Endothelial cell of umbilical vein (primary cell): ENCODE data around the gene PSMC3. TPM values are rescaled to one million over a fixed set of nuclear protein-coding genes. Genes with fewer than 3 reads are reported as not detected.

Source experiments
- BruUV-seq: library from RNA; stranded (reverse); fragments of 400-500 nt; replicated peaks from 2 replicates; lab custom pipeline; 2021; lab: Mats Ljungman, UMichigan
- CTCF ChIA-PET: fragments of 300-600, 350-600 bp; sonication (Branson Sonifier 250); formaldehyde crosslinking; loops from one replicate; lab custom pipeline; 2021; ENCODE audit warnings: antibody characterized with exemption, inconsistent platforms; lab: Charles Lee
- POLR2A ChIA-PET: fragments of 300-600, 350-600 bp; sonication (Branson Sonifier 250); formaldehyde crosslinking; loops from one replicate; lab custom pipeline; 2021; ENCODE audit warnings: antibody characterized with exemption, inconsistent platforms; lab: Charles Lee
- DNase-seq: peaks from one replicate; pipeline ENCODE4 v3.0.0-alpha.2; 2011; ENCODE audit warnings: low read depth, low spot score
- FAIRE-seq: peaks from 2 replicates; lab custom pipeline; 2011; peaks lifted over from hg19 to GRCh38; lab: Jason Lieb, UNC
- H2AFZ ChIP-seq: 2 replicates; pipeline ENCODE4 v1.6.0; 2012; ENCODE audit warnings: low read depth, low read length, control low read depth, inconsistent platforms
- H3K27ac ChIP-seq: 2 replicates; pipeline ENCODE4 v1.5.1; 2011; ENCODE audit warnings: low read depth, mild to moderate bottlenecking, control low read depth, low read length, moderate library complexity; ENCODE audit not compliant: insufficient read depth
- H3K27me3 ChIP-seq, 2 experiments: 2 replicates each; pipeline versions ENCODE4 v1.6.0 to v1.6.1; 2011; ENCODE audit warnings: low read length in 2 of 2, mixed read lengths in 1 of 2; ENCODE audit not compliant: control insufficient read depth in 2 of 2, insufficient read depth in 2 of 2
- H3K36me3 ChIP-seq, 2 experiments: 2 replicates in 1 of 2; 3 replicates in 1 of 2; pipeline ENCODE4 v1.5.1; 2011; ENCODE audit warnings: low read length in 2 of 2, mild to moderate bottlenecking in 1 of 2, moderate library complexity in 1 of 2; ENCODE audit not compliant: control insufficient read depth in 2 of 2, insufficient read depth in 2 of 2; ENCODE audit errors: extremely low read depth in 1 of 2
- H3K4me1 ChIP-seq: 3 replicates; pipeline ENCODE4 v1.5.1; 2011; ENCODE audit warnings: mild to moderate bottlenecking, low read length; ENCODE audit not compliant: control insufficient read depth, insufficient read depth; ENCODE audit errors: extremely low read depth
- H3K4me2 ChIP-seq: 2 replicates; pipeline ENCODE4 v1.6.1; 2011; ENCODE audit warnings: low read length, control low read depth, mixed read lengths; ENCODE audit not compliant: insufficient read depth
- H3K4me3 ChIP-seq, 3 experiments: fragments of 200-600 bp in 1 of 3; sonication (generic), shearing (Covaris generic) in 1 of 3; replicated peaks in 1 of 3; 2 replicates each; pipeline ENCODE4 v1.5.1; 2011 to 2016; ENCODE audit warnings: control low read depth in 3 of 3, low read length in 3 of 3, mild to moderate bottlenecking in 2 of 3, inconsistent platforms in 1 of 3, low read depth in 1 of 3, moderate library complexity in 1 of 3; ENCODE audit not compliant: insufficient read depth in 1 of 3
- H3K79me2 ChIP-seq: 2 replicates; pipeline ENCODE4 v1.6.0; 2012; ENCODE audit warnings: low read length, inconsistent platforms; ENCODE audit not compliant: control insufficient read depth, insufficient read depth
- H3K9ac ChIP-seq: replicated peaks from 2 replicates; pipeline ENCODE3; 2011; ENCODE audit warnings: low read length, control low read depth; ENCODE audit not compliant: insufficient read depth; ENCODE audit errors: extremely low read depth
- H3K9me1 ChIP-seq: replicated peaks from 3 replicates; pipeline ENCODE4 v1.6.0; 2011; ENCODE audit warnings: mild to moderate bottlenecking, low read length; ENCODE audit not compliant: control insufficient read depth, insufficient read depth; ENCODE audit errors: extremely low read depth
- H3K9me3 ChIP-seq: replicated peaks from 2 replicates; pipeline ENCODE4 v1.5.1; 2012; ENCODE audit warnings: low read length, inconsistent platforms; ENCODE audit not compliant: control insufficient read depth, insufficient read depth
- H4K20me1 ChIP-seq: replicated peaks from 2 replicates; pipeline ENCODE3; 2011; ENCODE audit warnings: mild to moderate bottlenecking, low read length; ENCODE audit not compliant: control insufficient read depth, insufficient read depth; ENCODE audit errors: extremely low read depth
- EZH2 ChIP-seq: IDR thresholded peaks from 2 replicates; pipeline ENCODE4 v1.6.1; 2012; ENCODE audit warnings: borderline replicate concordance, low read depth, mild to moderate bottlenecking, moderate library complexity, low read length, inconsistent platforms; ENCODE audit not compliant: severe bottlenecking
- FOS ChIP-seq: IDR thresholded peaks from 2 replicates; pipeline ENCODE4 v1.6.1; 2011; ENCODE audit warnings: mild to moderate bottlenecking, low read length, moderate library complexity, borderline replicate concordance; ENCODE audit not compliant: insufficient read depth
- GATA2 ChIP-seq: IDR thresholded peaks from 2 replicates; pipeline ENCODE4 v1.7.0; 2011; ENCODE audit warnings: low read depth, mild to moderate bottlenecking, moderate library complexity, mixed read lengths, low read length; ENCODE audit not compliant: insufficient read length, insufficient read depth
- JUN ChIP-seq: IDR thresholded peaks from 2 replicates; pipeline ENCODE4 v1.6.1; 2011; ENCODE audit warnings: borderline replicate concordance, low read depth; ENCODE audit not compliant: insufficient read length, insufficient read depth
- MYC ChIP-seq: IDR thresholded peaks from one replicate; pipeline ENCODE4 v1.6.1; 2011; ENCODE audit warnings: mild to moderate bottlenecking, low read depth, low read length
- POLR2A ChIP-seq: IDR thresholded peaks from 2 replicates; pipeline ENCODE4 v1.6.1; 2012; ENCODE audit warnings: low read depth, mild to moderate bottlenecking, control low read depth, low read length
- POLR2AphosphoS5 ChIP-seq: IDR thresholded peaks from 2 replicates; pipeline ENCODE4 v1.6.1; 2012; ENCODE audit warnings: low read depth, mild to moderate bottlenecking, control low read depth, low read length, moderate library complexity; ENCODE audit not compliant: insufficient read depth
- dilution Hi-C: fragments of 300-500 bp; cut with MboI; formaldehyde crosslinking; loops from one replicate; pipeline ENCODE4 v1.15.0; 2019; ENCODE audit warnings: low sequenced_read_pairs; ENCODE audit not compliant: extremely low pct_ligation_motif_present
- intact Hi-C: fragments of 100-400 bp; cut with micrococcal nuclease; formaldehyde crosslinking; loops from one replicate; pipeline ENCODE4 v1.10.0; 2022
- polyA plus RNA-seq, 4 experiments: library from polyadenylated mRNA; depleted of rRNA in 3 of 4; stranded (reverse) in 3 of 4; unstranded in 1 of 4; fragments of >200 nt; gene quantifications; 2 replicates each; pipeline versions ENCODE4 v1.2.1 to v1.2.3, GENCODE V29; 2011 to 2012; ENCODE audit warnings: missing spikeins in 1 of 4
- total RNA-seq: library from RNA; stranded (reverse); gene quantifications from 2 replicates; pipeline ENCODE4 v1.2.3, GENCODE V29; 2021
- TF ChIP-seq, protein P1 (sequence below), 2 donors: IDR thresholded peaks; 1 replicate in 1 of 2; 2 replicates in 1 of 2; pipeline ENCODE4 v1.5.1; 2011; ENCODE audit warnings: low read length in 2 of 2, mild to moderate bottlenecking in 2 of 2, moderate library complexity in 2 of 2, control low read depth in 1 of 2, inconsistent platforms in 1 of 2, low read depth in 1 of 2; ENCODE audit not compliant: insufficient read depth in 1 of 2; ENCODE audit errors: extremely low read depth in 1 of 2
- TF ChIP-seq, protein P2 (sequence below): IDR thresholded peaks from 2 replicates; pipeline ENCODE4 v1.6.1; 2011; ENCODE audit not compliant: insufficient read depth, insufficient read length

The PSMC3 gene
- total and polyA plus RNA-seq, 2 donors (not counting 3 experiments of a cell fraction or from before 2014, with no cell fraction given): 179 to 203 TPM

DNA sequence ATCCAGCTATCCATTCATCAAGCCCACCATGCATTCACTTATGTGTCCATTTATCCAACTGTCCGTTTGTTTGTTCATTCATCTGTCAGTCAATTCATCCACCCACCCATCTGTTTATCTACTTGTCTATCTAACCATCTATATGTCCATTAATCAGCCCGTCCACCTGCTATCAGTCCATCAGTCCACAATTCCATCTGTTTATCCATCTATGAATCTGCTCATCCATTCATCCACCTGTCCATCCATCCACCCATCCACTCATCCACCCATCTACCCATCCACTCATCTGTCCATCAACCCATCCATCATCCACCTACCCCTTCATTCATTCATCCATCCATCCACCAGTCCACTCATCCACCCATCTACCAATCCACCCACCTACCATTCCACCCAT is 46.9 kb downstream of the PSMC3 start:
- no peak for FAIRE-seq
- H2AFZ ChIP-seq: no peak overlapping the region
- intact Hi-C loops: no loop called here

More for the DNA sequence above, 46.9 kb downstream of the PSMC3 start:
- no peak for TF ChIP-seq FOS
- TF ChIP-seq, protein P1, sequence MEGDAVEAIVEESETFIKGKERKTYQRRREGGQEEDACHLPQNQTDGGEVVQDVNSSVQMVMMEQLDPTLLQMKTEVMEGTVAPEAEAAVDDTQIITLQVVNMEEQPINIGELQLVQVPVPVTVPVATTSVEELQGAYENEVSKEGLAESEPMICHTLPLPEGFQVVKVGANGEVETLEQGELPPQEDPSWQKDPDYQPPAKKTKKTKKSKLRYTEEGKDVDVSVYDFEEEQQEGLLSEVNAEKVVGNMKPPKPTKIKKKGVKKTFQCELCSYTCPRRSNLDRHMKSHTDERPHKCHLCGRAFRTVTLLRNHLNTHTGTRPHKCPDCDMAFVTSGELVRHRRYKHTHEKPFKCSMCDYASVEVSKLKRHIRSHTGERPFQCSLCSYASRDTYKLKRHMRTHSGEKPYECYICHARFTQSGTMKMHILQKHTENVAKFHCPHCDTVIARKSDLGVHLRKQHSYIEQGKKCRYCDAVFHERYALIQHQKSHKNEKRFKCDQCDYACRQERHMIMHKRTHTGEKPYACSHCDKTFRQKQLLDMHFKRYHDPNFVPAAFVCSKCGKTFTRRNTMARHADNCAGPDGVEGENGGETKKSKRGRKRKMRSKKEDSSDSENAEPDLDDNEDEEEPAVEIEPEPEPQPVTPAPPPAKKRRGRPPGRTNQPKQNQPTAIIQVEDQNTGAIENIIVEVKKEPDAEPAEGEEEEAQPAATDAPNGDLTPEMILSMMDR (IDR thresholded peaks at IDR 0.05; ENCODE audit: extremely low read depth in 1 of 2, insufficient read depth in 1 of 2, low read depth in 1 of 2, low read length in 2 of 2): no peak
- TF ChIP-seq POLR2A: no peak
- no peak for TF ChIP-seq POLR2AphosphoS5
- TF ChIP-seq JUN: no peak
- TF ChIP-seq, protein P2, sequence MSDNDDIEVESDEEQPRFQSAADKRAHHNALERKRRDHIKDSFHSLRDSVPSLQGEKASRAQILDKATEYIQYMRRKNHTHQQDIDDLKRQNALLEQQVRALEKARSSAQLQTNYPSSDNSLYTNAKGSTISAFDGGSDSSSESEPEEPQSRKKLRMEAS: no peak
- TF ChIP-seq MYC: no peak
- TF ChIP-seq GATA2: no peak
- TF ChIP-seq EZH2: no peak
- dilution Hi-C loops: no loop called here
- Histone ChIP-seq H4K20me1 (no peaks in the 10 kb centered on the region), H3K9me3 (no peaks in the 10 kb centered on the region), H3K27ac (no peak overlapping the region), H3K9me1 (no peaks in the 10 kb centered on the region), H3K4me2 (no peak overlapping the region), H3K4me1 (peaks cover 5% of the 10 kb centered on the region), H3K36me3 (no peaks in the 10 kb centered on the region), H3K79me2 (no peaks in the 10 kb centered on the region), H3K4me3 (no peak overlapping the region), H3K27me3 (no peaks in the 10 kb centered on the region), H3K9ac (no peak overlapping the region)
- no TSS peak for BruUV-seq
- no peak for DNase-seq
- CTCF ChIA-PET: no interaction called here
- POLR2A ChIA-PET: no interaction called here
